Iris pigment epithelial cell (primary cell): ENCODE data around the gene EPHA10.
"Not testable (repeated sequence)": the region's sequence is repeated elsewhere in the genome, so short reads cannot be mapped to it uniquely, and the experiment has no call there.

Source experiments
- DNase-seq: peaks from one replicate; pipeline ENCODE4 v3.0.0-alpha.2; 2011; ENCODE audit warnings: low read depth

Gene EPHA10

DNA sequence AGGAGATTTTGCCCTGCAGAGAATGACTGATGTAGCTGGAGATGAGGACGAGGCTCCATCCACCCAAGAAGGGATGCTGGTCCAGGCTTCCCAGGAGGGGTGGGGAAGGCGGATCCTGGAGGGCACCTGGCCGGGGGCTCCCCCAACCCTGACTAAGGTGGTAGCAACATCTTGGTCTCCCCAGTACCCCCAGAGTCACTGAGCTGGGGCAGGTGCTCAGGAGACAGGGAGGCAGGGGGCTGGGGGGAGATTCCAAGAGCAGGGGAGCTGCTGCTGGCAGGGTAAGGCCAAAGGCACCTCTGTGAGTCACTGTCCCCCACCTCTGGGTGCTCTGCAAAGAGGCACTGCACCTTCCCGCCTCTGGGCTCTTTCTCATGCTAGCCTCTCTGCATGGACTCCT is 48.6 kb downstream of the EPHA10 start:
- no peak for DNase-seq

DNA sequence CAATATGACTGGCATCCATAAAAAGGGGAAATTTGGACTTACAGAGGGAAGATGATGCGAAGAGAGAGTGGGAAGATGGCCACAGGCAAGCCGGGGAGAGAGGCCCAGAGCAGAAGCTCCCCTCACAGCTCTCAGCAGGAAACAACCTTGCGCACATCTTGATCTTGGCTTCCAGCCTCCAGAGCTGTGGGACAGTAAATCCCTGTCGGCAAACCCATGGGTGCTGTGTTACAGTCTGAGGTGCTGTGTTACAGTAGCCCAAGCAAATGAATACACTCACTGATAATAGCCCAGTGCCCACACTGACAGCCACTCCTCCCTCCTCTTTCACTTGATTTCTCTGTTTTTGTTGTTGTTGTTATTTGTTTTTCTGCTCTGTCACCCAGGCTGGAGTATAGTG is 50.2 kb downstream of the EPHA10 start:
- no peak for DNase-seq

DNA sequence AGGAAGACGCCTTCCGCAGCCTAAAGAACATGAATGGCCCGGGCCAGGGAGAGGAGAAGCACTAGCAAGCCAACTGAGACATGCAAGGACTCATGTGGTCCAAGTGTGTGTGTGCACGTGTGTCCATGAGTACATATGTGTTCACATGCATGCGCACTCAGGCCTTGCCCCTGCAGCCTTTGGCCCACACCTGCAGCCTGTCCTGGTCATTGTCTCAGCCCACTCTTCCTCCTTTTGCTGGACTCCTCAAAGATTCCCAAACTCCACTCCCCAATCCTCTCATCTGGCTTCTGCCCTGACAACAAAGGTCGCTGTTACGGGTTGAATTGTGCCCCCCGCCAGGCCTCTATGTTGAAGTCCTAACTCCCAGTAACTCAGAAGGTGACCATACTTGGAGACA is 50.7 kb downstream of the EPHA10 start:
- DNase-seq: no peak

DNA sequence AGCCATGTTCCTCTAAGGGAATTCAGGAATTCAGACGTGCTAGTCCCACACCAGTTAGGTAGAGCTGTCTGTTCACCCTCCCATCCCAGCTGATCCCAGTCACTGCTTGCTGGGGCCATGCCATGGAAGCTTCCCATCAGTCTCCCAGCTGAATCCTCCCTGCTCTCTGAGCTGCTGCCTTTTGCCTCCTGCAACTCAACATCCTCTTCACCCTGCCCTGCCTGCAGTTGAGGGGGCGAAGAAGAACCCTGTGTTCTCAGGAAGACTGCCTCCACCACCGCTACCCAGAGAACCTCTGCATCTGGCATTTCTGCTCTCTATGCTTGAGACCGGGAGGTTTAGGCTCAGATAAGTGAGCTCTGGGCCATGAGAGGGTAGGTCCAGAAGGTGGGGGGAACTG is 56.4 kb downstream of the EPHA10 start:
- DNase-seq: no peak

DNA sequence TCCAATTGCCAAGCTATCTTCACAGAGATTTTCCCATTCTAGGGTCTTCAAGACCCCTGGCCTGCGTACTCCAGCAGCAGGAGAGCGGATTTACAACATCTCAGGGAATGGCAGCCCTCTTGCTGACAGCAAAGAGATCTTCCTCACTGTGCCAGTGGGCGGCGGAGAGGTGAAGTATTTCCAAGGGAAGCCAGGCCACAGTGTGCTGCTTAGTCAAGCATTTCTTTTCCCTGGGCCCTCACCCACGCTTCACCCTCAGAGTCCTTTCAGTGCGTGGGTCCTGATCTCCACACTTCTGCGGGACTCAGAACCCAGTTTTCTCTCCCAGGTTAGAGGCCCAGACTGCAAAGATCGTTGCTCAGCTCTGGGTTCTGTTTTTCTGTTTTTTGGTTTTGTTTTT is 59.5 kb downstream of the EPHA10 start:
- DNase-seq: no peak

DNA sequence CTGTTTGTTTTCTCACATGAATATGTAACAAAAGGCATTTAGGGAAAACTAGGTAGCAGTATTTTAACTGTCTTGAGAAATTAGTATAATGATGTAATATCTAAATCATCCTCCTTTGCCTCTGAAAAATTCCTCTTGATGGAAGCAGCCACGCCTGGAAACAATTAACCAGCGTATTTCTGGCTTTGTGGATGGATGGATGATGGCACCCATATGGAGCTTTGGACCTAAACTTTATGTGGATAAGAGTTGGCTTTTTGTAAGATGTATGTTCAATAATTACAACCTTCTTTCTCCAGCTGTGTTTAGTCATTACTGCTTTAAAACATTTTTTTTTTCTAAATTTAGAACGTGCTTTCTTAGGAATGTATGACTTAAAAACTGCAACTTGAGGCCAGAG is 60.0 kb downstream of the EPHA10 start:
- no peak for DNase-seq

DNA sequence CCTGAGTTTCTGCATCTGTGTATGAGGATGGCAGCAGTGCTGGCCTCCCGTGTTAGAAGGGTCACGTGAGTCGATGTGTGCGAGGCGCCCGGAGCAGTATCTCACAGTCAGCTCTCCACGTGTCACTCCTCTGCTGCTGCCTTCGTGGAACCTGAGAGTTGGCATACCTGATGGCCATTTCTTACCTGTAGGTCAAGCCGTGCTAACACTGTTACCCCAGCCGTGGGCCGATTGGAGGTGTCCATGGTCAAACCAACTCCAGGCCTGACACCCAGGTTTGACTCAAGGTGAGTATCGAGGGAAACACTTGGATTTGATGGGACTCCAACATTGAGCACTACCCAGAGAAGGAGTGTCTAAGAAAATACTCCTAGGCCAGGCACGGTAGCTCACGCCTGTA is 61.9 kb downstream of the EPHA10 start:
- DNase-seq: no peak

DNA sequence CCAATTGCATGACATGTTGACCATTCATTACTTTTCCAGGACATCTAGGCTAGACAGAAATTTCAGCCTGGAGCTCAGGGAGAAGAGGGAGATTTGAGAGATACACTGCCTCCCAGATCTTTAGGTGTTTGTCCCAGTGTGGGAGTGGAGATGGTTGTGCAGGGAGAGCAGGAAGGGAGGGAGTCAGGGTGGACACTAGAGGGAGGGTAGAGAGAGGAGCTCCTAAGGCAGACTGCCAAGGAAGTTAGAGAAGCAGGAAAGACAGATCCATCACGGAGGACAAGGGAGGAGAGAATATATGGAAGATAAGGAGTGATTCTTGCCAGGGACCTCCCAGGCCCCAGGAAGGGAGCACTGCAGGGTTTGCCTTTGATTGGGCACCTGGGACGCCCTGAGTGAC is 63.9 kb downstream of the EPHA10 start:
- DNase-seq: no peak

DNA sequence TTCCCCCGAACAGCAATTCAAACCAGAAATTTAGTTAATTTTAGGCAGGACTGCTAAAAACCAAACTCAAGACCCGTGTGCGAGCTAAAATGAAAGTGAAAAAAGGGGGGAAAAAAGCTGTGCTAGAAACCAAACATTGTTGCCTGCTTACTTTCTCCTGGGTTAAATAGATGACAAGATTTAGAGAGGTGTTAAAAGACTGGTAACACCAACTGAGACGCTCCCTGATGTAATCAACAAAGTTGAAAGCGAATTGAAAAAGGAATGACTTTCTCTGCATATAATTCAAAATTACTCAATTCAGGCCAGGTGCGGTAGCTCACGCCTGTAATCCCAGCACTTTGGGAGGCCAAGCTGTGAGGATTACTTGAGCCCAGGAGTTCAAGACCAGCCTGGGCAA is 65.8 kb downstream of the EPHA10 start:
- DNase-seq: no peak

DNA sequence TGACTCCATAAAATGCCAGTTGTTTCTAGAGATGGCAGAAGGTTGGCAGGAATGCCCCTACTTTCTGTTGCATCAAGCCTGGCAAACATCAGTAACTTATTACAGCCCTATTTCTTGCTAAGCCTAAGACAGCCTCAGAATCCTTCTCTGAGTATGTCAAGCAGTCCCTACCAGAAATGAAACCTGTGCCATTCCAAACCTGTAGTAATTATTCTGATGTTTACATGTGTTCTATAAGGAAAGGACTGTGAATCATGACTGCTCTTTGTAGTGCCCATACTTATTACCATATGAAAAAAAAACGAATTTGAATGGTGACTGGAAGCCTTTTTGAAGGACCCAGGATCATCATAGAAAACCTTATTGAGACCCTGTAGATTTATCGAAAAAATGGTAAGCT is 67.2 kb downstream of the EPHA10 start:
- no peak for DNase-seq

DNA sequence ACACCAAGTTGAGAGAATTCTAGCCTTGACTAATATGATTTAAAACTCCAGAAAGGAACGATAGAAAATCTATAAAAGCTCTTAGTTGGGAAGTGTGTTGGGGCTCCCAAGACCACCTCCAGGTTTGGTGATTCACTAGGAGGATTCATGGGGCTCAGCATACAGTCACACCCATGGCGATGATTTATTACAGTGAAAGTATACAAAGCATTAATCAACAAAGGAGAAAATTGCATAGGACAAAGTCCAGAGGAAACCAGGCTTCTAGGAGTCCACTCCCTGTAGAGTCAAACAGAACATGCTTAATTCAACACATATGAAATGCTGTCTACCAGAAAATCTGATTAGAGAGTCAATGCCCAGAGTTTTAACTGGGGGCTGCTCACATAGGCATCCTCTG is 67.8 kb downstream of the EPHA10 start:
- no peak for DNase-seq

DNA sequence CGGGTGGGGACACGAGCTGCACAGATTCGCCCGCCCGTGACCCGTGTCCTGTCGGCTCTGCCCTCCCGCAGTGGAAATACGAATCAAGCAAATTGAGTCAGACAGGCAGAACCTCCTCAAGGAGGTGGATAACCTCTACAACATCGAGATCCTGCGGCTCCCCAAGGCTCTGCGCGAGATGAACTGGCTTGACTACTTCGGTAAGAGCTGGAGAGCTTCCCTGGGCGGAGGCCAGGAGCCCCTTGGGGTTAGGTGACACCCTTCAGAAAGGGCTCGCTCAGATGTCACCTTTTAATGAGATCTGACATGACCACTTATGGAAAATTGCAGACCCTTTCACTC is 72.1 kb downstream of the EPHA10 start:
- DNase-seq: peak; percentile 10

DNA sequence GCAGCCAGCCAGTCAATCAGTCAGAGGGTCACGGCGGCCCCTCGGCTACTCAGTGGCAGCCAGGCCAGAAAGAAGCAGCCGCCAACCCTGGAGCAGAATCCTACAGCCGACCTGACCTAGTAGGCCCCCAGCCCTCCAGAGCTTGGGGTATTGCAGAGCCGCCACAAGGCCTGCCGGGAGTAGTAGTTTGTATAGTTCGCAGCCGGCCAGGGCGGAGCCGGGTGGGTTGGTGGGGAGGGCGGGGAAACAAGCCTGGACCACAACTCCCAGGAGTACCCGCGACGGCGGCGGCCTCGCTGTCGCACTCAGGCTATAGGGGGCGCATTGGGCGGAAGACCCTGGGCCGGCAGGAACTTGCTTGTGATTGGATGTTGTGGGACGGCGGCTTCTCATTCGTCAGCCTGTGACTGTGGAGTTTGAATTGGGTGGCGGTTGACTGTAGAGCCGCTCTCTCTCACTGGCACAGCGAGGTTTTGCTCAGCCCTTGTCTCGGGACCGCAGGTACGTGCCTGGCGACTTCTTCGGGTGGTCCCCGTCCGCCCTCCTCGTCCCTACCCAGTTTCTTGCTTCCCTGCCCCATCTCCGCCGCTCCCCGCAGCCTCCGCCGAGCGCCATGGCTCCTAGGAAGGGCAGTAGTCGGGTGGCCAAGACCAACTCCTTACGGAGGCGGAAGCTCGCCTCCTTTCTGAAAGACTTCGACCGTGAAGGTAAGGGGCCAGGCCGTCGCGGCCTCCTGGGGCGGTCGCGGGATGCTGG is 72.7 kb downstream of the EPHA10 start, which contains the start of gene CDCA8:
Gene CDCA8 (plus strand): TSS at position 439 of the 756 bp plus-strand sequence. CDS start 175 bp downstream, at position 614.
- peak; percentile 99 for DNase-seq

DNA sequence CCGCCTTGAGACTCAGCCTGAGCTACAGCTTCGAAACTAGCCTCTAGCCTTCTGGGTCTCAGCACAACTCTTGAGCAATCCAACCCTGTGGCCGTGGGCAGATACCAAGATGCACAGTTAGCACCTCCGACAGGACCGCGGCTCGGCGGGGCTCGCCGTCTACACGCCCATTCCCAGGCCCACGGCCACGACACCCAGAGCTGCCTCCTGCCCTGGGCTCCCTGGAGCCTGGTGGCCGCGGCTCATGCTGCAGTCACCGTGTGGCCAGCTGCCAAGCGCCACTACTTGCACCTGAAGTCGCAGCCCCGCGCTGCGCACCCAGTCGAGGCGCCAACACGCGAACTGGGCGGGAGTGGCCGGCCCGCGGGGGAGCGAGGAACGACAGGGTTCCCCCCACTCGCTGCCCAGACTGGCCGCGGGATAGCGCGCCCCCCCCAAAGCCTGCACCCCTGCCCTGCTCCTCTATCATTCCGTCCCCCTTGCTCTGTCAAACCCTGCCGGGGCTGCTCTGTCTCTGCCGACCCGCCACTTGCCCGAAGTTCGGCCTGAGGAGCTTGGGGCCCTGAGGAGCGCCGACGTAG is 73.3 kb downstream of the EPHA10 start:
- peak; percentile 76 for DNase-seq

DNA sequence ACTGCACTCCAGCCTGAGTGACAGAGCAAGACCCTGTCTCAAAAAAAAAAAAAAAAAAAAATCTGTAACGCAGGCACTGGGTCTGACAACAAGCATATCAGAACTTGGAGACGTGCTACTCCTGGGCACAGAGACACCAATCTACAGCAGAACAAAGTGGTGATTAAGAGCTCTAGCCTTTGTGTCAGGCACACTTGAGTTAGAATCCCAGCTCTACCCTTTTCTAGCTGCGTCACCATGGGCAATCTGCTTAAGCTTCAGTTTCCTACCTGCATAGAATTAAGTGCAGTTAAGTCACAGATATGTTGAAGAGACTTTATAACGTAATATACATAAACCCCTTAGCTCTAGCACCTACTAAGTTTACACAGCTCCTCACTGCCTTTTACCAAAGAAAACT is 76.0 kb downstream of the EPHA10 start:
- no peak for DNase-seq

DNA sequence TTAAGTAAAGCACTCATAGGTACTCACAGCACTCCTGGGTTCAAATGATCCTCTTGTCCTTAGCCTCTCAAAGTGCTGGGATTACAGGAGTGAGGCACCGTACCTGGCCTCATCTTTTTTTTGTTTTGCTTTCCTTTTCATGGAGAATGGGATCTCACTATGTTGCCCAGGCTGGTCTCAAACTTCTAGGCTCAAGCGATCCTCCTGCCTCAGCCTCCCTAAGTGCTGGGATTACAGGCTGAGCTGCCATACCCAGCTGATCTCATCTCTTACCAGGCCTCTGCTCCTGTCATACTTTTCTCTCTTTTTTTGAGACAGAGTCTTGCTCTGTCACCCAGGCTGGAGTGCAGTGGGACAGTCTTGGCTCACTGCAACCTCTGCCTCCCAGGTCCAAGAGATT is 77.2 kb downstream of the EPHA10 start:
- not testable (repeated sequence) for DNase-seq

DNA sequence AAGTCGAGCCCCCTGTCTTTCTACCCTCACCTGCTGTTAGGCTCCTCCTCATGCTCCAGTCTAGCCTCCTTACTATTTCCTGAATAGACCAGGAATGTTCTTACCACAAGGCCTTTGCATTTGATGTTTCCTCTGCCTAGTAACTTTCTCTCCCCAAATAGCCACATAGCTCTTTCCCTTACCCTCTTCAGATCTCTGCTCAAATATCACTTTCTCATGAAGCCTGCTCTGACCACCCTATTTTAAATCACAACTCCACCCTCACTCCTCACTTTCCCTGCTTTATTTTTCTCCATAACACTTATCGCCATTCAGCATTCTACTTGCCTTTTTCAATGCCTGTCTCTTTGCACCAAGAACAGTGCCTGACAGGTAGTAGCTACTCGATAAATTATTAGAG is 79.2 kb downstream of the EPHA10 start:
- DNase-seq: no peak

DNA sequence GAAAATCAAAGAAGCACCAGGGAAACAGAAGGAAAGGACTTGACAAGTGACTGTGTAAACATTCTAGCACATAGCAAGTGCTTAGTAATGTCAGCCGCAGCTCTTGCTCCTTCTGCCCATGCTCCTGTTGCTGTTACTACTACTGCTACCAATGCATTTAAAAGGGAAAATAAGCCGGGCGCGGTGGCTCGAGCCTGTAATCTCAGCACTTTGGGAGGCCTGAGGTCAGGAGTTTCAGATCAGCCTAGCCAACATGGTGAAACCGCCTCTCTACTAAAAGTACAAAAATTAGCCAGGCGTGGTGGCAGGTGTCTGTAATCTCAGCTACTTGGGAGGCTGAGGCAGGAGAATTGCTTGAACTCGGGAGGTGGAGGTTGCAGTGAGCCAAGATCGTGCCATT is 80.7 kb downstream of the EPHA10 start:
- not testable (repeated sequence) for DNase-seq

DNA sequence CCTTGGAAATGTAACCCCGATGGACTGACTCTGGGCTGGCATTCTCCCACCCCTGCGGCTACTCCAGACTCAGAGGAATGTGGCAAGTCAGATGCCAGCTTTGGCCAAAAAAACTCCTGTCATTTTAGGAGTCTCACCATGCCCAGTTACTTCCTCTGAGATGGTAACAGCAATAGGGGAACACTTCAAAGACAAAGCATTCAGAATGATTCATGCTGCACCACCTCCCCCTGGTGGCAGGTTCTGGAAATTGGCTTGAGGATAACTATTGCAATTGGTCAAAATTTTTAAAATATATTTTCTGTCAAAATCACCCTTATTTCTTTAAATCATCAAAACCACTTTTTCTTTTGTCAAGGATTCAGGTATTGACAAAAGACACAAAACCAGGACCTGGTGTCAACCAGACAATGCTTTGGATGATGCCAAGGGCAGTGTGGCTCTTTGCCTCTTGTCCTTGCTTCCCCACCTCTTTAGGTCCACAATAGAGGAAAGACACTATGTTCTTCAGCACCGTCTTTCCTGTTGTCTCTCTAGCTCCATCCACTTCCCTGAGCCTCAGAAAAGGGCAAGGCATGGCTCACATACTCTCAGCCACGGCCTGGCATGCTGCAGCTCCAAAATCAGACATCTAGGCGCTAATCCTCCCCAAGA is 82.5 kb downstream of the EPHA10 start:
- peak; percentile 51 for DNase-seq

DNA sequence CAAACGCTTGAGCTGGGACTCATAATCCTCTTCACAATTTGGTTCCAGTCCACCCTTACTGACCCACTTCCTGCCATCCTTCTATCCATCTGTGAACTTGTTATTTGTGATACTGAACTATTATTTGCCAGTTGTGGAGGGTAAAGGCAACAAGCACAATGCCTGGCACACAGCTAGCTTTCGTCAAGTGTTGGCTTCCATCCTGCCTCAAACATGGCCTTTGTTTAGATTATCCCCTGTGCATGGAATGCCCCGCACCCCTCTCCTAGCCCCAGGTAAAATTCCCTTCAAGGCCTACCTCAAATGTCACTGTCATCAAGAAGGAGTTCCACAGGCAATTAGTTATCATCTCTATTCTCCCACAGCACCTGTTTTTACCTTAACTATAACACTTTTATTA is 84.0 kb downstream of the EPHA10 start:
- DNase-seq: no peak

DNA sequence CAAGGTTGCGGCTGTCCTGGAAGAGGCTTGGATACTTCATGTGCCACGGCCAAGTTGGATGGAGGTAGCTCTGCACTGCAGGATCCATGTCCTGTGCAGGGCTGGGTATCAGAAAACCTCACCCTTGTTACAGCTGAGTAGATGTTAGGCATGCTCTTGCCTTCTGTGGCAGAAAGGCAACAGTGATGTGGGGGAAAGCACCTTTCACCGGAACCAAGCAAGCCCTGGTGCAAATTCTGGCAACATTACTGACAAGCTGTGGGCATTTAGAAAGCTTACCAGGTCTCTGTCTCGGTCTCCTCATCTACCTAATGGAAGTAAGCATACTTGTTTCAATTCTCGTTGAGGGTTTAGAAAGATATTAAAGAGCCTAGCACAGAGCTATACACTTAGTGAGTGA is 87.1 kb downstream of the EPHA10 start:
- DNase-seq: no peak

DNA sequence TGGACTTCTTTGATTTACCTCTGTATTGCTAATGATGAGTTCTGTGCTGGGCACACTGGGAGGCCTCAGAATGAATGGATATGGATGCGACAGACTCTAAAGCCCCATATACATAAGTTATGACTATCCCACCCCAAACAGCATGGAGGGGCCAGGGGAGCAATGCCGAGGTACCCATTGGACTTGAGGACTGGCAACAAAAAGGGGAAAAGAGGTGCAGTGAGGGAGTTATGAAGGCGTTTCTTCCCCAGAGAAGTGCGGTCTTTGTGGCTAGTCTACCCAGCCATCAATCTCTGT is 87.8 kb downstream of the EPHA10 start:
- DNase-seq: no peak

DNA sequence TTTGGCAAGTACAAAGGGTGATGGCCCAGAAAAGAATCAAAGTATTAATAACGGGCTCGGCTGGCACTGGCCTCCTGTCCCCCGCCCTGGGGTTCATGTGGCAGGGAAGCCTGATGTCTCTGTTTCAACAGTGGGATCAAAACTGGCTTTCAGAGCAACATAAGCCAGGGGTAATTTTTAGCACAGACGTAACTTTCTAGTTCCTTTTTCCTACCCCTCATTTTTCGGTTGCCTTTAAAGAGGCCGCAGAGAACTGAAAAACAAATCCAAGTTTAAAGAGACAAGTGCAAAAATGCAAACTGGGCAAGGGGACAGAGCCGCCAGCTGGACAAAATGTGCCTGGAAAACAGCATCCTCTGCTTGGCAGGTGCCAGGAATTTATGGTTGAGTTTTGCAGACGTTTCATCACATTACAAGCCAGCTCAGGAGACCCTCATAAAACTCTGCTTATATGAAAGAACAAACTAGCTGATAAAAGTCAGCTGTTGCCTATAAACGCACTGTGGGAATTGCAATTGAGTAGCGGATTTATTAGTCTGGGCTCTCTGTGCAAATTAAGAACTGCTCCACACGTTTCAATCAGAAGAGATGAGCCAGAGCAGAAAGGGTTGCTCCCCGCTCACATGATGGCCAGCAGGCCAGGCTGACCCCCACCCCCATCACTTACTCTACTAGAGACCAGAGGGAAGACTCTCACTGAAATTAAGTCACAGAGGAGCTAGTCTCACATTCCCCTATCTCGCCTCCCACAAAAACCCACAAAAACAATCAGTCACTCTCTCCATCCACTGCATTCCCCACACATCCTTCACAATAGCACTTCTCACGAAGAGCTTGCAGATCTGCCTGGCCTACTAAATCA is 88.4 kb downstream of the EPHA10 start:
- no peak for DNase-seq
